GM11168 (cell line): ENCODE measurements around the gene ACSS3.

Experiments used
- in situ Hi-C: fragments of 300-500 bp; cut with MboI; formaldehyde crosslinking; loops from one replicate; pipeline ENCODE4 v1.12.0; 2022; ENCODE audit warnings: low sequenced_read_pairs; ENCODE audit not compliant: unreplicated experiment

The ACSS3 gene

GRCh38 chr12:81274637-81275529 lies 197.0 kb downstream of the ACSS3 start:
- in situ Hi-C loops, result no loop called here

DNA sequence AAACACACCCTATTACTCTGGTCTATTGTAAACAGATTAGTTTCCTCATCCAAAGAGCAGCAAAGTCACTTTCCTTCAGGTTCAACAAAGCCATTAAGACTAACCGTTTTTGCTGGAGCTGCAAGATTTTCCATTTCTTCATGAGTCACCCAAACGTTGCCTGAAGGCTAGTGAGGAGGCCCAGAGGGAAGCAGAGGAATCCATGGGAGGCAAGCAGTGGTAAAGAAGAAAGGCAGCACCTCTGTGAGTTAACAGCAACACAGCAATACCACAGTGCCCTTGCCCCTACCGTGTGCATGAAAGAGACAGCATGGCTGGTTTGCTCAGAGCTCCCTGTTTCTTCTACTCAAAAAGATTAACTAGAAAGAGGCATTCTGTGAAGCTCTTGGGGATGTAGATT lies 206.3 kb downstream of the ACSS3 start:
- in situ Hi-C loops, result no loop called here

DNA sequence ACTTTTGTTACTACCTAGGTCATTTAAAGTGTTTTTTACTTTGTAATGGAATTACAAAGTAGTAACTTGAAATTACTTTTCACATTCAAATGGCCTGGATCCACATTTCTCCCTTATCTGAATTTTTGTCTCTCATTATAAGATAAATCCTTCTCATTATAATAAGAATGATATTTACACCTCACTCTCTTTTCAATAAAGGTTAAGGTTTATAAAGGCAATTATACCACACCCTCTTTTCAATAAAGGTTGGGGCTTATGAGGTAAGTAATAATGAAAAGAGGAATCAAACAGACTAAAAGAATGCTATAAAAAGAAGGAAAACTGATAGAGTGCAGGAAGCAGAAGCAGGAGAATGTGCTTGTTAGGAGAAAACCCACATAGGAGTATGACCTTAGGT lies 210.8 kb downstream of the ACSS3 start:
- in situ Hi-C loops, result no loop called here

- in situ Hi-C loops, result no loop called here
Measured at GRCh38 chr12:81294325-81295190, 216.7 kb downstream of the ACSS3 start.

DNA sequence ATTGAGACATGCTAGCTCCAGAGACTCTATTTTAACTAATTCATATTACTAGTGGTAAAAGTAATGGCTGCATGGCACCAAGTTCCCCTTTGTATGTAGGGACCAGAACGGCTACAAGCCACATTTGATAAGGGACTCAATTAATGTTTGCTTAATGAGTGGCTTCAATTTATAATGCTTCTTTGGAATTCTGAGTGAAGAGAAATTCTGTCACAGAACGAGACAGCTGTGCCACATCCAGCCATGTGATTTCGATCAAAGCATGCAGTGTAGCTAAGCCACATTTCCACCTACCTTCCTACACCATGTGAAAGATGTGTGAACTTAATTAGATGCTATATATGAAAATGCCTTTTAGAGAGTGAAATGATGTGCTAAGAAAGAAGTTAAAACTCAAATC lies 217.4 kb downstream of the ACSS3 start:
- in situ Hi-C loops, result no loop called here

GRCh38 chr12:81296556-81297305 lies 218.9 kb downstream of the ACSS3 start:
- in situ Hi-C loops, result no loop called here

- in situ Hi-C loops, result no loop called here
Measured at GRCh38 chr12:81297601-81298000, 219.7 kb downstream of the ACSS3 start.

- in situ Hi-C loops, result no loop called here
Measured at GRCh38 chr12:81300454-81300853, 222.6 kb downstream of the ACSS3 start.

DNA sequence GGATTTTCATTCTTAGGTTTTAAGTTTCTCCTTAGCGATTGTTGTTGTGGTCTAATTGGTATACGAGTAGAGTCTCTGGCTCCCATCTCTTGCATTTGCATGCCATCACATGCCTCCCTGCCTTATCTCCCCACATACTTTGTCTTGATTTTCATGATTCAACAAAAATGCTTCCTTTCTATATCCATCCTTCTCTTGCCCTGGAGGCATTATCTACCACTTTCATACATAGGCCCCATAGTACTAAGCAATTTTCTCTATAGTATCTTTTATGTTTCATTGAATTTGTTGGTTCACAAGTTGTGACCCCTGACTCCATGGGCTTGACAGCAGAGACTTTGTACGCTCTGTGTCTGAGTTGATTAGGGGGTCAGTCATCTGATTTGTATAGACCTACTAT lies 226.1 kb downstream of the ACSS3 start:
- in situ Hi-C loops, result no loop called here
